Measurements from ENCODE around the gene FLYWCH1. TPM values are rescaled to one million over a fixed set of nuclear protein-coding genes. Genes with fewer than 3 reads are reported as not detected.
A peak's percentile ranks its signal among the peaks of the same experiment; 100 is the strongest.

The FLYWCH1 gene
- total and polyA plus RNA-seq, 2 of the 8 experiments (the other 6 are each of a cell fraction or from before 2014, with no cell fraction given) = 12.4 to 23.5 TPM

DNA sequence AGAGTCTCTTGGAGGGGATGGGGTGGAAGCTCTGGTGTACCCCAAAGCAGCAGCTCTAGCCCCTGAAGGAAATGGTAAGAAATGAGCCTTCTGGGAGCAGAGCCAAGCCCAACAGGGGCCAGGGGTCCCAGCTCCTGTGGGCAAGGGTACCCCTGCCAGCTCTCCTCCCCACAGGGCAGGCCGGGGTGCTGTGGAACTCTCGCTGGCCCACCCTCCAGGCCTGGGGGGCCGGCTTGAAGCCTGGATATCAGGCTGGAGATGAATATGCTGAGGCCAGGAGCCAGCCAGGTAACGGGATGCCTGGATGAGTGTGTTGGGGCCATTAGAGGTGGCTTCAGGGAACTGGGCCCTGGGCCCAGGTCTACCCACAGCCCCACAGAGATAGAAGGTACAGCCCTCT, 88.8 kb downstream of the FLYWCH1 start:
- peaks cover 0 to 26% (median 10%) of the 10 kb centered on the region in 4 experiments; a peak in 6 of 7 replicates for H3K4me1 ChIP-seq (replicated peaks in 1 of 4; ENCODE audit: control insufficient read depth in 3 of 4, insufficient read depth in 4 of 4, low read length in 3 of 4)
- no peak overlapping the region for H3K4me3 ChIP-seq (ENCODE audit: extremely low read depth in 1 of 4, insufficient read depth in 2 of 4, low read depth in 3 of 4, low read length in 4 of 4)
- no peak overlapping the region for H2AFZ ChIP-seq (ENCODE audit: low read length)
- H4K91ac ChIP-seq (replicated peaks; ENCODE audit: insufficient read length, low read length) = no peak overlapping the region
- H2BK15ac ChIP-seq (ENCODE audit: low read length) = 0 out of 2 replicates have a peak overlapping the region, but pooled peaks have one; percentile 29
- no peaks in the 10 kb centered on the region for H3K79me1 ChIP-seq (ENCODE audit: low read depth, low read length)
- no peak overlapping the region for H3K4me2 ChIP-seq (ENCODE audit: insufficient read depth in 1 of 2, low read depth in 2 of 2, low read length in 2 of 2)
- H3K23ac ChIP-seq (ENCODE audit: insufficient read length) = no peak overlapping the region
- no peak overlapping the region for H2BK20ac ChIP-seq (ENCODE audit: low read length)
- ChIA-PET CTCF (ENCODE audit: partially characterized antibody) (interaction anchor here (0.9 to 17.3 kb wide), 10 partner anchors 10 to 74 kb away, joined by 3 to 639 read pairs (median 8); partner anchors contain the start of genes BICDL2, CLDN6, CLDN9 and HCFC1R1), POLR2A (ENCODE audit: partially characterized antibody) (interaction anchor here (1.1 to 35.7 kb wide), 9 partner anchors 8 to 97 kb away, joined by 3 to 1808 read pairs (median 11); partner anchors contain the start of genes BICDL2, CLDN6, CLDN9 and HCFC1R1)
- no peak overlapping the region for H2BK5ac ChIP-seq (ENCODE audit: low read depth, low read length)
- no peak overlapping the region for H3K18ac ChIP-seq (ENCODE audit: extremely low read depth, low read length)
- no peak overlapping the region for H4K5ac ChIP-seq (ENCODE audit: insufficient read length, low read depth, low read length)
- H3K4ac ChIP-seq (replicated peaks; ENCODE audit: insufficient read length, low read depth, low read length) = no peak overlapping the region
- H3K79me2 ChIP-seq (ENCODE audit: control insufficient read depth in 1 of 2, insufficient read depth in 2 of 2, low read length in 2 of 2) = no peaks in the 10 kb centered on the region
- peak overlapping the region; percentile 70; the same call in 1 of the 2 replicates for H2AK5ac ChIP-seq (ENCODE audit: low read depth, low read length)
- H3K27ac ChIP-seq (ENCODE audit: low read depth, low read length) = no peak overlapping the region
- H3K23me2 ChIP-seq (ENCODE audit: low read depth, low read length) = peaks cover 3% of the 10 kb centered on the region
- no peak overlapping the region for H2BK120ac ChIP-seq (replicated peaks; ENCODE audit: low read depth, low read length)
- no peak for DNase-seq (ENCODE audit: low read depth in 1 of 2, low spot score in 2 of 2)
- H3K56ac ChIP-seq (replicated peaks; ENCODE audit: insufficient read length, low read depth, low read length) = no peak overlapping the region
- H3K9ac ChIP-seq (replicated peaks in 1 of 4; ENCODE audit: extremely low read depth in 1 of 4, low read depth in 3 of 4, low read length in 3 of 4) = no peak overlapping the region
- H3K9me3 ChIP-seq (ENCODE audit: insufficient read depth in 2 of 2, low read depth in 1 of 2, low read length in 1 of 2) = no peaks in the 10 kb centered on the region
- peaks cover 0 to 2% of the 10 kb centered on the region in 2 experiments for H4K20me1 ChIP-seq (replicated peaks in 1 of 2; ENCODE audit: control insufficient read depth in 1 of 2, insufficient read depth in 2 of 2, low read length in 2 of 2)
- FAIRE-seq = no peak
- TF ChIP-seq SP1 (IDR thresholded peaks at IDR 0.05; ENCODE audit: low read depth, low read length) = no peak
- no peak for TF ChIP-seq JUND (IDR thresholded peaks at IDR 0.05; ENCODE audit: low read length)
- no peak for TF ChIP-seq KDM4A (IDR thresholded peaks at IDR 0.05; ENCODE audit: low read depth, low read length, severe bottlenecking)
- TF ChIP-seq, protein P1, sequence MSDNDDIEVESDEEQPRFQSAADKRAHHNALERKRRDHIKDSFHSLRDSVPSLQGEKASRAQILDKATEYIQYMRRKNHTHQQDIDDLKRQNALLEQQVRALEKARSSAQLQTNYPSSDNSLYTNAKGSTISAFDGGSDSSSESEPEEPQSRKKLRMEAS (IDR thresholded peaks at IDR 0.05) = no peak
- TF ChIP-seq PHF8 (conservative IDR thresholded peaks at IDR 0.05; ENCODE audit: low read depth, low read length) = no peak
- no peak for TF ChIP-seq SIX5 (IDR thresholded peaks at IDR 0.05; ENCODE audit: low read depth, low read length)
- TF ChIP-seq CTBP2 (IDR thresholded peaks at IDR 0.05; ENCODE audit: borderline replicate concordance, insufficient read depth, insufficient read length, low read length) = no peak
- TF ChIP-seq RAD21 (IDR thresholded peaks at IDR 0.05 in 1 of 2, conservative IDR thresholded peaks at IDR 0.05 in 1 of 2; ENCODE audit: low read depth in 2 of 2, low read length in 2 of 2) = no peak
- TF ChIP-seq SP4 (IDR thresholded peaks at IDR 0.05; ENCODE audit: low read length) = no peak
- TF ChIP-seq CREB1 (IDR thresholded peaks at IDR 0.05) = no peak
- WGBS, 2 experiments (ENCODE audit: extremely low coverage in 1 of 2, insufficient coverage in 1 of 2, insufficient read length in 1 of 2, insufficient replicate concordance in 2 of 2, low coverage in 1 of 2, low lambda C conversion rate in 2 of 2, missing lambda C conversion rate in 1 of 2) = 92% methylated on average over 4 of the region's 4 CpGs; no CpG with 5 or more reads in 1 of the 2 experiments
- no peaks in the 10 kb centered on the region for H3K27me3 ChIP-seq (replicated peaks in 1 of 4; ENCODE audit: control insufficient read depth in 3 of 4, extremely low read depth in 1 of 4, insufficient read depth in 3 of 4, low read length in 3 of 4)
- H2BK12ac ChIP-seq (ENCODE audit: low read depth, low read length) = 0 out of 2 replicates have a peak overlapping the region, but pooled peaks have one; percentile 17
- no peak overlapping the region for H3K14ac ChIP-seq (ENCODE audit: insufficient read length)
- H4K8ac ChIP-seq (ENCODE audit: extremely low read depth, insufficient read depth, low read length) = no peak overlapping the region
- no peaks in the 10 kb centered on the region for H3K36me3 ChIP-seq (ENCODE audit: control insufficient read depth in 2 of 4, insufficient read depth in 4 of 4, low read length in 3 of 4)

All from H1 (cell line).